ENCODE measurements around the gene ZBED1. TPM values are rescaled to one million over a fixed set of nuclear protein-coding genes. Genes with fewer than 3 reads are reported as not detected.
"Not testable (repeated sequence)": the region's sequence is repeated elsewhere in the genome, so short reads cannot be mapped to it uniquely, and the experiment has no call there.

ZBED1 gene
- total RNA-seq, 1 donor from 2014 or later, result 40.6 TPM

DNA sequence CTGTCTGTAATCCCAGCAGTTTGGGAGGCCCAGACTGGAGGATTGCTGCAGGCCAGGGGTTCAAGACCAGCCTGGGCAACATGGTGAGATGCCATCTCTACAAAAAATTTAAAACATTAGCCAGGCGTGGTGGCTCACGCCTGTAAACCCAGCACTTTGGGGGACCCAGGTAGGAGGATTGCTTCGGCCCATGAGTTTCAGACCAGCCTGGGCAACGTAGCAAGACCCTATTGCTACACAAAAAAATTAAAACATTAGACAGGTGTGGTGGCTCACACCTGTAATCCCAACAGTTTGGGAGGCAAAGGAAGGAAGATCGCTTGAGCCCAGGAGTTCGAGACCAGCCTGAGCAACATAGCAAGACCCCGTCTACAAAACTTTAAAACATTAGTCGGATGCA, 1.3 kb downstream of the ZBED1 start:
- intact Hi-C loops (cut with micrococcal nuclease), result no loop called here

DNA sequence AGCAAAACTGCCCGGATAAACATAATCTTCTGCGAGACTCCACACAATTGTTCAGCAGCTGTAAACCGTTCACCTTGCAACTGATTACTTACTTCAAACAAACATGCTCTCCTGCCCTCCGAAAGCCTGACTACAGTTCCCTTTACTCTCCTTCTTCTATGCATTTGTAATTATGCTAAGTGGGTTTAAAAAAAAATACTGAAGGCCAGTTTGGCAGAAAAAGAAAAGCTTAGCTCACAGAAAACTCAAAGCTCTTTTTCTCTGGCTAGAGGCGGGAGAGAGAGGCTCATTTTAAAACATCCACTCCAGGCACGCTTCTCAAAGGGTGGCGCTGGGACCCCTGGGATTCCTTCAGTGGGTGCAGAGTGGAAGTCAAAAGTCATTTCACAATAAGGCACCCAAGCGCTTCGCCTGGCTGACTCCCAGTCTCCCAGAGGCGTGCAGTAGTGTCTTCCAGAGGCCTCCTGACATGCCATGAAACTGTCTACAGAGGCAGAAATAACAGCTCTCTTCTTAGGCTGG, 1.9 kb downstream of the ZBED1 start:
- intact Hi-C loops (cut with micrococcal nuclease), result no loop called here

DNA sequence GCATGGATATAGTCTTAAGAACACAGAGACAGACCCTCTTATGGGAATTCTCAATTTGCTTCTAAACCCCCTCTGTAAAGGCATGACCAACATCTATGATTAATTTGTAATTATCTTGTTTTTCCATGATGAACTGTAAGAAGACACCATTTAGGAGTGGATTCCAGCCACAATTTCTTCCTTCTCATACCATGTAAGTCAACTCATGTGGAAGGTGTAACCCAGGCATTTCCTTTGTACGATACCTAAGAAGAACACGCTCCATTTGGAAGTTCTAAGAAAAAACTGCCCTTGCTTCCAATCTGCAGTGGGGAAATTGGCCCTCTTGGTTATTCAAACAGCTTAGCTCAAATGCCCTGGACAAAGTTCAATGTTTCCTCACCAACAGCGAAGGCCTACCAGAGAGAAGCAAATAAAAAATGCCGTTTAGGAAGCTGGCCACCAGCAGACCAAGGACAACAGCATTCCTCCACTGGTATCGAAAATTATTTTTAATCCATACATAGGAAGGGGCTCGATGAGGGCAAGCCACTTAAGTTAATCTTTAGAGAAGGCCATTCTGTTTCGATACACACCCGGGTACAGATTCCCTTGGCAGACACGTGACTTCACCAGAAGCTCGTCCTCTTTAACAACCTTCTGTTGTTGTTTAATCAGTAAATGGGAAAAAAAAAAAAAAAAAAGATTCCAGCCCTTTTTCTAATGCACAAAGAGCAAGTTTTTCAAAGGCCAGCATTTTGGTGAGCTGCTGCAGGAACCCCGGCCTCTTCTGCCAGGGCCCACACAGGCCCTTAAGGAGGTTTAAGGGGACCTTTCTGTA, 2.6 kb downstream of the ZBED1 start:
- intact Hi-C loops (cut with micrococcal nuclease), result no loop called here

DNA sequence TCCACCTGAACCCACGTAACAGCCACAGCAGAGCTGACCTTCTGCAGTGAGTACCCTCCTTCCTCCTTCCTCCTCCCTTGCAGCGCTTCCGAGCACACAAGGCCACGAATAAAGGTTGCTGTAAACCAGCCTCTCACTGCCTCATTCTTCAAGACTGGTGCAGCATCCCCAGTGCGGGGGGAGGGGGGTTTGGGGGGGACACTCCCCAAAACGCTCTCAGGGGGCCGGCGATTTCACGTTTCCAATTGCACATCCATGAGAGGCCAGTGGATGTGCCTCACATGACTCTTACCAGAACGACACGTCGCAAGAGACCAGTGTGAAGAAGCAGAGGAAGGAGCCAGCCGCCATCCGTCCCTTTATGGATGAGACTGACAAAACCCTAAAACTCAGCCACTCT, 5.2 kb downstream of the ZBED1 start:
- intact Hi-C loops (cut with micrococcal nuclease), result no loop called here

DNA sequence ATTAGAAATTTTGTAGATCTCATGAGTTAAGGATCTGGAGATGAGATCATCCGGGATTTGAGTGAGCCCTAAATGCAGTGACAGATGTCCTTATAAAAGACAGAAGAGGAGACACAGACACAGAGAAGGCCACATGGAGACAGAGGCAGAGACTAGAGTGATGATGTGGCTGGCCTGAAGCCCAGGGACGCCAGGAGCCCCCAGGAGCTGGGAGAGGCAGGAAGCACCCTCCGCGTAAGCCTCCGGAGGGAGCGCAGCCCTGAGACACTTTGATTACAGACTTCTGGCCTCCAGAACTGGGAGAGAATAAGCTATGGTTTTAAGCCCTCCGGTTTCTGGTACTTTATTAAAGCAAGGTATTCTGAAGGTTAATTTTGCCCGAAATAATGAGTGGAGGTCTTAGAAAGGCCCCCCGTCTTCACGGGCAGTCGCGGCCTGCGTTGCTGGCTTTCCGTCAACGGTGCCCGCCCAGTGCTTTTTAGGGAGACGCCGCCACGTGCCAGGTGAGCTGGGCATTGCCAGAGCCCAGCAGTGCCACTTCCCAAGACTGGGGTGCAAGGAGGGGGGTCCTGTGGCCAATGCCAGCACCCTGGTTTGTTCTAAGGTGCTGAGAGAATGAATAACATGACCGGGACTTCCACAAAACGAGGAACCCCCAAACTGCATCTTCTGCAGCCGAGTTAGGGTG, 8.1 kb downstream of the ZBED1 start:
- intact Hi-C loops (cut with micrococcal nuclease), result no loop called here

DNA sequence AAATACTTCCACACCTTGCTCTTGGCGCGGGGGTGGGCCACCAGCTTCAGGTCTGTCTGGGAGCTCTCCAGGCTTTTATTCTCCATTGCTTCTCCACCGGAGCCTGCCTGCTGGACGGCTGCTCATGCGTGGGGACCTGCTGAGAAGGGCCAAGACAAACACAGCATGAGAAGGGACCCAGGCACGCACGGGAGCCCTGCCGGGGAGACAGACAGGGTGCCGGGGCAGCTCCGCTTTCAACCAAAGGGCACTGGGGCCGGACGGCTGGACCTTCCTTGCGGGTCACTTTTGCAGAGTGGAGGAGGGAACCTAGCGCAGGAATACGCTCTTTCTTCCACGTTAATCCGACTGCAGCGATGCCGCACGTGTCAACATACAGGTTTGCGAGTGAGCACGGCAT, 10.1 kb downstream of the ZBED1 start:
- intact Hi-C loops (cut with micrococcal nuclease), result no loop called here

DNA sequence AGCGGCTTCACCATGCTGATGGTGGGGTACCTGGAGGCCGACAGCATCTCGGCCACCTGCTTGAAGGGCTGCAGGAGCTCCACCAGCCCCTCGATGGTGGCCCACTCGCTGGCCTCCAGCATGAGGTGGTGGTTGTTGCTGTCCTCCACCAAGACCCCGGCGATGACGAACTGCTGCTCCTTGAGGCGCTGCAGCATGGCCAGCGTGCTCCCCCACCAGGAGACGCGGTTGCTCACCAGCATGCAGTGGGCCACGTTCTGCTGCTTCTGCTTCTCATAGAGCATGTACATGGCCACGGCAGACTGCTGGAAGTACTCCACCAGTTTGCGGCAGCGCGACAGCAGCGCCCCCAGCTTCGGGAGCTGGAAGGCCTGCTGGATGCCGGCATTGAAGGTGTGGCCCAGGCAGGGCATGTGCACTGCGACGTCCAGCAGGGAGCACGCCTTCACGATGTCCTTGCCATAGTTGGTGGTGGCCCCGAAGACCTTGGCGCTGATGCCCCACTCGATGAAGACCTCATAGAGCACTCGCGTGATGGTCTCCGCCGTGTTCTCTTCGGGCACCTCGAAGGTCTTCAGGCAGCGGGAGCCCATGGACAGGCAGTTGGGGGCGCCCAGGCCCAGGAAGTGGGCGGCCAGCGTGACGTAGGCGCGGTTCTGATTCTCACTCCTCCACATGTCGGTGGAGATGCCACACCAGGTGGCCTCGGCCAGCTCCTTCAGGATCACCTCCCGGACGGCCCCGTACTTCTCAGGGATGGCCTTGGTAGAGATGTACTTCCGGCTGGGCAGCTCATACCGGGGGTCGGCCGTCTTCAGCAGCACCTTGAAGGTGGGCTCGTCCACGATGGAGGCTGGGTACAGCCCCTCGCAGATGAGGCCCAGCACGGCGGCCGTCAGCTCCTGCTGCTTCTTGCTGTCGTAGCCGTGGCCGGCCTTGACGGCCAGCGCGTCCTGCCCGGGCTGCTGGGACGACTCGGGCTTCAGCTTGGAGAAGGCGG, 11.0 kb downstream of the ZBED1 start:
- intact Hi-C loops (cut with micrococcal nuclease), result no loop called here

DNA sequence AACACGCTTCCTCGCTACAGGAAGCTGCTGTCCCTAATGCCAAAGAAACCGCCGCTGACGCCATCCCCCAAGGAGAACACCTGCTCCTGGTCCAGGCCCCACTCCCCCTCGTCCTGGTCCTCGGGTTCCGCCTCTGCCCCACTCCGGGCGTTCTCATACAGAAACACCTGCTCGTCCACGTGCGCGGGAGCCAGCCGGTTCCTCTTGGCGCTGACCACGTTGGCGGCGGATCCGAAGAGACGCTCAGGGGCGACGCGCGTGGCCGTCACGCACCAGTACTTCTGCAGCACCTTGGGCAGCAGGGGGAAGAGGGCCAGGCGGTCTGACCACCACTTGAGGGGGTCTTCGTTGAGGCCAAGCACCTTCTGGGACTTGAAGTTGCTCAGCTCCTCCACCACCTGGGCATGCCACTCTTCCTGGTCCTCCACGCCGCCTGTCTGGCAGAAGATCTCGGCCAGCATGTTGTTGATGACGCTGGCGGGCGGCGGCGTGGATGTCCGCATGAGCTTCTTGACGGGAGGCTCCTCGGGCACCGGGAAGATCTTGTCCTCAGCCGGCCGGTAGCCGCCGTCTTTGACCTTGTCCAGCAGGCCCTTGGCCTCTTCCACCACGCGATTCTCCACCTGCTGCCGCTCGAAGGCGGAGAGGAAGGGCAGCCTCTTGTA, 12.0 kb downstream of the ZBED1 start:
- intact Hi-C loops (cut with micrococcal nuclease), result no loop called here

DNA sequence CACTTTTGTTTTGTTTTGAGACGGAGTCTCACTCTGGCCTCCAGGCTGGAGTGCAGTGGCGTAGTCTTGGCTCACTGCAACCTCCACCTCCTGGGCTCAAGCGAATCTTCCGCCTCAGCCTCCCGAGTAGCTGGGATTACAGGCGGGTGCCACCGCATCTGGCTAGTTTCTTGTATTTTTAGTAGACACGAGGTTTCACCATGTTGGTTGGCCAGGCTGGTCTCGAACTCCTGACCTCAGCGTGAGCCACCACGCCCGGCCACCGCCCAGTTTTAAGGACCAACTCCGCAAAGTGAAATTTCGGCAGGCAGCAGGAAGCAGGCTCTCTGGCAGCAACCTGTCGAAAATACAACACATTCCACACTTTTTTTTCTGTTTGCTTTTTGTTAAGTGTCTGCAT, 13.4 kb downstream of the ZBED1 start:
- intact Hi-C loops (cut with micrococcal nuclease), result no loop called here

DNA sequence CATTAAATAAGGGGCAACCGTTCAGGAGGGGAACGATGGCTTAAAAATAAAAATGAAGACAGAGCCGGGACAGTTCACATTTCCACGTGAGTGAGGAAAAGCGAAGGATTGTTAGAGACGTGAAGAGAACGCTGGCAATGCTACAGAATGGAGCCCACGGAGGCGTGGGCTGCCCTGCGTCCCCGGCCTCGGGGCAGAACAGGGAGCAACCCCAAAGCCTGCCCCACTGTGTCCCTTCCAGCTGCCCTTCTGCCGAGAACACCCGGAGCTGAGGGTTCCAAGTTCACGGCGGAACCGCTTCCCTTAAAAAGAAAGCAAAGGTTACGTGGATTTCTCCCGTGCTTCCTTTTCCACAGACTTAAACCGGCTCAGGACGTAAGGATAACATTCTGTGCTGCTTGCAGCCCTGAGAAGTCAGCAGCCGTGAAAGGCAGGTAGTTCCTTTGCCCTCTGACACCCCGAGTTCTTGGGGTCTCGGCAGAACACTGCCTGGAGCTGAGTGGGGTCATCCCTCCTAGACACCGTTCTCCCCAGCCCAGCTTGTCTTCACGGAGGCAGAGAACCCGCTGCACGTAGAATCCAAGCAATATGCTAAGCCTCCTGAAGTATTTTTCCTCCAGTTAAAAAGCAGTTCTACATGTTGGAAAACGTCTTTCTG, 14.2 kb downstream of the ZBED1 start:
- intact Hi-C loops (cut with micrococcal nuclease), result no loop called here

DNA sequence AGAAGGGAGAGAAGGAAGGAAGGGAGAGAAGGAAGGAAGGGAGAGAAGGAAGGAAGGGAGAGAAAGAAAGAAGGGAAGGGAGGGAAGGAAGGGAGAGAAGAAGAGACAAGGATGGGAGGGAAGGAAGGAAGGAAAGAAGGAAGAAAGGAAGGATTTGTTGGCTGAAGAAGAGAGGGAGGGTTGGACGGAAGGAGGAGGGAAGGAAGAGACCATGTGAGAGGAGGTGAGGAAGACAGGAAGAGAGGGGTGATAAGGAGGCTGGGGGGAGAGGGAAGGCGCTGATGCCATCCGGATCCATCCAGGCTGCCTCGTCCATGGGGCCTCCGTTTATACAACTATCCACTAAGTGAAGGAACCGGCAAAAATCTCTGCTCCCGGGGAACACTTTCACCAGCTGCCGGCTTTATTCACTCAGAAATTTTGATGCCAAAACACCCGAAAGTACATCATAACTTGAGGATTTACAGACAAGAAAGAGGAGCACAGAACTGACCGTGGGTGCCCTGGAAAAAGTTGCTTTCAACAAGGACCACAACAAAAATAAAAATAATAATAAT, 14.9 kb downstream of the ZBED1 start:
- intact Hi-C loops (cut with micrococcal nuclease), result no loop called here

DNA sequence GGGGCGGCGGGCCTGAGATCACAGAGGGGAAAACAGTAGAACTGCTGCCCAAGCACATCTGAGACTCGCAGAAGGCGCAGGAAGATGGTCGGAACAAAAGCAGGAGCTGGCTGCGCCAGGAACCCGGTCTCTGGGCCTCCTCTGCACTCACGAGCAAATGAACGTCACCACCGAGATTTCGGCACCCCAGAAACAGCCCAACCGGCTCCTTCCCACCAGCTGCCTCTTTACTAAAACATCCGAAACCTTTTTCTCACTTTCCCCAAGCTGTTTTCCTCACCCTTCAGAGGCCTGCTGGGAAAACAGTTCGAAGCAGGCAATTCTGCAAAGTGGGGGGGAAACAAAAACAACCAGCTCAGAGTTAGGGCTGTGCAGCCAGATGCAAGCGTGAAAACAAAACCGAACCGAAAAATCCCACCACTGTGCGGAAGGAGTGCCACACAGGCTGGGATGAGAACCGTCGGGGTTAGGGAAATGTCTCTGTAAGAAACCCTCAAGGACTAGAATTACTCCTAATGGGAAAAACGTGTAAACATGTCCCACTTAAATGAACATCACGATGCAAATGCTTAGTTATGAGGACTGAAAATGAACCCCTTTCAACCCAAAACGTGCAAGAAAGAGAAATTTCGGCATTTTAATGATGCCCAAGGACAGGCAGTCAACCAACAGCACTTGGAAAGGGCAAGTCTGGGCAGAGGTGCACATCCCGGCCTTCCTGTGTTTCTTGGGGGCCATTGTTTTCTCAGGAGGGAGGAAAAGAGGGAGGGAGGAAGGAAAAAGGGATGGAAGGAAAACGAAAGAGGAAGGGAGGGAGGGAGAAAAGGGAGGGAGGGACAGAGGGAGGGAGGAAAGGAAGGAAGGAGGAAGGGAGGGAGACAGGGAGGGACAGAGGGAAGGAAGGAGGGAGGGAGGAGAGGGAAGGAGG, 15.8 kb downstream of the ZBED1 start:
- intact Hi-C loops (cut with micrococcal nuclease), result no loop called here

DNA sequence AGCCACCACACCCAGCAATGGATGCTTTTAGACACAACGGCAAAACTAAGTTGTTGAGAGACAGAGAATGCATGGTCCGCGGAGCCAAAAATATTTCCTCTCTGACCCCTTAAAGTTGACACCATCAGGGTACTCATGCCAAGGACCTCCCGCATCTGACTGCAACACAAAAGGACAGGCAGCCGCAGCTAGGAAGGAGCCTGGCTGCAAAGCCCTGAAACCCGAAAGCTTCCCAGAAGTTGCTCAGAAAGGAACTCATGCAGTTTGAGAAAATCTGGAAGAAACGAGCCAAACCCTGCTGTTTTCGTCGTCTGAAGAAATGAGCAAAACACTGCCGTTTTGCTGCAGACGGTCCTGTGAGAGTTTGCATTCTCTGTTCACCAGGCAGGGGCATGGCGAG, 16.5 kb downstream of the ZBED1 start:
- intact Hi-C loops (cut with micrococcal nuclease), result no loop called here

DNA sequence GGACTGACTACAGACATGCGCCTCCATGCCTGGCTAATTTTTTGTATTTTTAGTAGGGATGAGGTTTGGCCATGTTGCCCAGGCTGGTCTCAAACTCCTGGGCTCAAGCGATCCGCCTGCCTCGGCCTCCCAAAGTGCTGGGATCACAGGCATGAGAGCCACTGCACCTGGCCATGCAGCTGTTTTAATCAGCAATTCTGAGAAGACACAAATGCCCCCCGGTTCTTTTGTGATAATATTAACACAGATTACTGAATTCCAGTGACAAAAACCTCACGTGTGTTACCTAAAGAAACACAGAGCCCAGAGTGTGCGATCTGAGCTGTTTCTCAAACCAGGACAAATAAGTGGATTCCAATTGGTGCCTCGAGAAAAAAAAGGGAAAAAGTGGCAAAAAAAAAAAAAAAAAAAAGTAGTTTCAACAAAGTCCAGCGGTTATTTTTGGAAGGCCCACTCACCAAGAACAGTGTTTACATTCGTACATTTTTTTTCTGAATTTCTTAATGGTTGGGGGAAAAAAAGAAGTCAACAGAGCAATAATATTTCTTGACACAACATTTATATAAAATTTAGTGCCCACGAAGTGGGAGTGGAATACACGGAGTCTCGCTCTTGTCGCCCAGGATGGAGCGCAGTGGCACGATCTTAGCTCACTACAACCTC, 17.2 kb downstream of the ZBED1 start:
- intact Hi-C loops (cut with micrococcal nuclease), result no loop called here

DNA sequence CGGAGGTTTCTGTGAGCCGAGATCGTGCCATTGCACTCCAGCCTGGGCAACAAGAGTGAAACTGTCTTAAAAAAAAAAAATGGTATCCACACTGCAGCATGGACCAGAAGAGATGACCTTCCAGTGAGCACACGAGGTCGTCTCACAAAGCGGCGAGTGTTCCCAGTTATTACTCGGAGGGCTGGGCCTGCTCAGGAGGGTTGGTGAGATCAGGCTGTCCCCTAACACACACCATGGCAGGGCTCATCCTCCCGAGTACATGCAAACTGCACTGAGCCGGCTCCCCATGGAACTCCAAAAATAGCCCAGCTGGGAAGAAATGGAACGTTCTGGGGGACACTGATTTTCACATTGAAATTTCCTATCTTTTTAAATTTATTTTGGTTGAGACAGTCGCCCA, 19.2 kb downstream of the ZBED1 start:
- intact Hi-C loops (cut with micrococcal nuclease), result not testable (repeated sequence)

DNA sequence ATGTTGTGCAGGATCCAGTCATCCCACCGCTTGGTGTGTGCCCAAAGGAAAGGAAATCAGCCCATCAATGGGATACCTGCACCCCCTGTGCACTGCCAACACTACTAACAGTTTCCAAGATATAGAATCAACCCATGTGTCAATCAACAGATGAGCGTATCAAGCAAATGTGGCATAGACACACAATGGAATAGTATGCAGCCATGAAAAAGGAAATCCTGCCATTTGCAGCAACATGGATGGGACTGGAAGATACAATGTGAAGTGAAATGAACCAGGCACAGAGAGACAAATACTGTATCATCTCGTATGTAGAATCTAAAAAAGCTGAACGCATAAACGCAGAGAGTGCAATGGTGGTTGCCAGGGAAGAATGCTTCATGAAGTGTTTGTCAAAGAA, 20.8 kb downstream of the ZBED1 start:
- intact Hi-C loops (cut with micrococcal nuclease), result not testable (repeated sequence)

DNA sequence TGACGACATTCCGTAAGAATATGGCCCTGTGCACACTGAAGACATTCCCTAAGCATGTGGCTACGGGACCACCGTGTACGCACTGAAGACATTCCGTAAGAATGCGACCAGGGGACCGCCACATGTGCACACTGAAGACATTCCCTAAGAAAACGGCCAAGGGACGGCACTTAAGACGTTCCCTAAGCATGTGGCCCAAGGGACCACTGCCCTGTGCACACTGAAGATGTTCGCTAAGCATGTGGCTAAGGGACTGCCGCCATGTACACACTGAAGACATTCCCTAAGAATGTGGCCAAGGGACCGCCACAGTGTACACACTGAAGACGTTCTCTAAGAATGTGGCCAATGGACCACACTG, 21.4 kb downstream of the ZBED1 start:
- intact Hi-C loops (cut with micrococcal nuclease), result no loop called here

DNA sequence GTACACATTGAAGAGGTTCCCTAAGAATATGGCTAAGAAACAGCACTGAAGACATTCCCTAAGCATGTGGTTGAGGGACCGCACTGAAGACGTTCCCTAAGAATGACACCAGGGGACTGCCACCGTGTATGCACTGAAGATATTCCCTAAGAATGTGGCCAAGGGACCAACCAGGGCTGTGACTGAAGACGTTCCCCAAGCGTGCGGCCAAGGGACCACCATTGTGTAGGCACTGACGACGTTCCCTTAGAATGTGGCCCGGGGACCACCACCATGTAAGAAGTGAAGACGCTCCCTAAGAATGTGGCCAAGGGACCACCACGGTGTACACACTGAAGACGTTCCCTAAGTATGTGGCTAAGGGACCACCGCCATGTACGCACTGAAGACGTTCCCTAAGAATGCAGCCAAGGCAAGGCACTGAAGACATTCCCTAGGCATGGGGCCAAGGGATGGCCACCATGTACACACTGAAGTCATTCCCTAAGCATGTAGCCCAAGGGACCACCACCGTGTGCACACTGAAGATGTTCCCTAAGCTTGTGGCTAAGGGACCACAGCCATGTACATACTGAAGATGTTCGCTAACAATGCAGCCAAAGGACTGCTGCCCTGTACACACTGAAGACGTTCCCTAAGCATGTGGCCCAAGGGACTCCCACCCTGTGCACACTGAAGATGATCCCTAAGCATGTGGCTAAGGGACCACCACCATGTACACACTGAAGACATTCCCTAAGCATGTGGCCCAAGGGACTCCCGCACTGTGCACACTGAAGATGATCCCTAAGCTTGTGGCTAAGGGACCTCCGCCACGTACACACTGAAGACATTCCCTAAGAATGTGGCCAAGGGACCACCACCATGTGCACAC, 22.0 kb downstream of the ZBED1 start:
- intact Hi-C loops (cut with micrococcal nuclease), result no loop called here
